ENCODE results near the gene NF2.
A peak's percentile ranks its signal among the peaks of the same experiment; 100 is the strongest.
"Not testable (repeated sequence)": the region's sequence is repeated elsewhere in the genome, so short reads cannot be mapped to it uniquely, and the experiment has no call there.

NF2 gene

DNA sequence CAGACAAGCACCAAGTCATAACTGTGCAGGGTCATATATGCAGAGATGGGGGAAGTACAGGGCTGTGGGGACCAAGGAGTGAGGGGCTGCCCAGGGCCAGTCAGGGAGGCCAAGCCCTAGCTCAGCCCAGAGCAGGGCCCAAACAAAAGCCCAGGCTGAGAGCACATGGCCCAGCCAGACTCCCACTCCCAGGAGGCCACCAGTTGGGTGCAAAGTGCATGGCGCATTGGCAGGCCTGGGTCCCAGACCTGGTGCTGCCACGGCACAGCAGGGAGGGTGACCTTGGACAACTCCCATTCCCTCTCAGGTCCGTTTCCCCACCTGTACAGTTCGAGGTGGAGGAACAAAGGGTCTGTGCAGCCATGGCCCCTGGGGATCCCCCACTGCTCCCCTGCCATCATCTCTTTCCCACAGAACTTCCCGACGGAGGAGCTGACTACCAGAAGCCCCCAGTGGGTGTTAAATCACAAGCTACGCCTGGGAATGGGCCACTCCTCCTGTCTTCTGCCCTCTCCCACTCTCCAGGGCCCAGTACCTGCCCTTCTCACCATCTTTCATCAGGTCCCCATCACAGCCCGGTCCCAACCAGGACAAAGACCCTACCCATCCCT lies 23.1 kb upstream of the NF2 start:
- no peak for TF ChIP-seq ZNF274 (IDR thresholded peaks at IDR 0.05; ENCODE audit: low read depth, low read length)
- H3K4me3 ChIP-seq (ENCODE audit: low read length), result peak overlapping the region; percentile 84

DNA sequence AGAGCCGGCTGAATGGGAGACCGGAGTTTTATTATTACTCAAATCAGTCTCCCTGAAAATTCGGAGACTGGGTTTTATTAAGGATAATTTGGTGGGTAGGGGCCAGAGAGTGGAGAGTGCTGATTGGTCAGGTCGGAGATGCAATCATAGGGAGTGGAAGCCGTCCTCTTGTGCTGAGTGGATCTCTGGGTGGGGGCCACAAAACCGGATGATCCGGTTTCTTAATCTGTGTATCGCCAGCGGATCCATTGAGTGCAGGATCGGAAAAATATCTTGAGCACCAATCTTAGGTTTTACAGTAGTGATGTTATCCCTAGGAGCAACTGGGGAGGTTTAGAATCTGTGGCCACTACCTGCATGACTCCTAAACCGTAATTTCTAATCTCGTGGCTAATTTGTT lies 21.6 kb upstream of the NF2 start:
- no peak for TF ChIP-seq ZNF274 (IDR thresholded peaks at IDR 0.05; ENCODE audit: low read depth, low read length)
- peak overlapping the region; percentile 84; the same call in 1 of the 2 replicates for H3K4me3 ChIP-seq (ENCODE audit: low read length)

DNA sequence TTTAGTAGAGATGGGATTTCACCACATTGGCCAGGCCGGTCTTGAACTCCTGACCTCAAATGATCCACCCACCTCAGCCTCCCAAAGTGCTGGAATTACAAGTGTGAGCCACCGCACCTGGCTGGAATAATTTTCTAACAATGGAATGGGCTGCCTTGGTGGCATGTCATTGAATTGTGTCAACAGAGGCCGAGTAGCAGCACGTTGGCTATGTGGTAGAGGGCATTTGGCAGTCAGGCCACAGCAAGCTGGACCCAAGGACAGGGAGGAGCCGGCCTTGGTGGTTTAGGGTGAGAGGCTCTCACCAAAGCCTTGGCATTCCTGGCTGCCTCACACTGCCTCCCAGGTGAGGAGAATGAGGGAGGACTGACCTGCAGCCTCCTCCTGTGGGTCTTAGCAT lies 18.5 kb upstream of the NF2 start:
- no peak overlapping the region for H3K4me3 ChIP-seq (ENCODE audit: low read length)
- no peak for TF ChIP-seq ZNF274 (IDR thresholded peaks at IDR 0.05; ENCODE audit: low read depth, low read length)

DNA sequence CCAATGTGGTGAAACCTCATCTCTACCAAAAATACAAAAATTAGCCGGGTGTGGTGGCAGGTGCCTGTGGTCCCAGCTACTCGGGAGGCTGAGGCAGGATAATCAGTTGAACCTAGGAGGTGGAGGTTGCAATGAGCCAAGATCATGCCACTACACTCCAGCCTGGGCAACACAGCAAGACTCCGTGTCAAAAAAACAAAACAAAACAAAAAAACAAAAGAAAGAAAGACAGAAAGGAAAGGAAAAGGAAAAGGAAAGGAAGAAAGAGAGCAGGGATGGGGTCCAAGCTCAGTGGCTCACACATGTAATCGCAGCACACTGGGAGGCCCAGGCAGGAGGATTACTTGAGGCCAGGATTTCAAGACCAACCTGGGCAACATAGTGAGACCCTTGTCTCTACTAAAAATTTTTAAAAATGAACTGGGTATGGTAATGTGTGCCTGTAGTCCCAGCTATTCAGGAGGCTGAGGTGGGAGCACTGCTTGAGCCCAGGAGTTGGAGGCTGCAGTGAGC lies 17.2 kb upstream of the NF2 start:
- not testable (repeated sequence) for H3K4me3 ChIP-seq (ENCODE audit: low read length)

DNA sequence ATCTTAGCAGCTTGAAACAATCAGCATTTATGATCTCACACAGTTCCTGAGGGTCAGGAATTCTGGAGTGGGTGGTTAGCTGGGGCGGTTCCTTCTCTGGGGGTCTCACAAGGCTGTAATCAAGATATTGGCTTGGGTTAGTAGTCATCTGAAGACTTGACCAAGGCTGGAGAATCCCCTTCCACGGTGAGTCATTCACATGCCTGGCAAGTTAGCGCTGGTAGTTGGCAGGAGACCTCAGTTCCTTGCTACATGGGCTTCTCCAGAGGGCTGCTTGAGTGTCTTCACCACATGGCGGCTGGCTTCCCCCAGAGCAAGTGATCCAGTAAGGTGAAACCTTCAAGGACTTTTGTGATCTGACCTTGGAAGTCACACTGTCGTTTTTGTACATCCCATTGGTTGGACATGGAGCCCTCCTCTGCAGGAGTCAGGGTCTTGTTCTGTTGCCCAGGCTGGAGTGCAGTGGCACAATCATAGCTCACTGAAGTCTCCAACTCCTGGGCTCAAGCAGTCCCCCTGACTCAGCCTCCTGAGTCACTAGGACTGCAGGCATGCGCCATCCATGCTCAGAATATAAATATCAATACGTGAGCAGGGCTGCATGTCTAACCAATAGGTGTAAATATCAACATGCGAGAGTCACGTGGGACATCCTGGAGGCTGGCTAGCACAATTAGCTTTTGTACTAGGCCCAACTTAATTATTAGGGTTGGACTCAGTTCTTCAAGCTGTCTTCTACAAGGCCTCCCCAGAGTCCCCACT lies 15.3 kb upstream of the NF2 start:
- no peak for TF ChIP-seq ZNF274 (IDR thresholded peaks at IDR 0.05; ENCODE audit: low read depth, low read length)

DNA sequence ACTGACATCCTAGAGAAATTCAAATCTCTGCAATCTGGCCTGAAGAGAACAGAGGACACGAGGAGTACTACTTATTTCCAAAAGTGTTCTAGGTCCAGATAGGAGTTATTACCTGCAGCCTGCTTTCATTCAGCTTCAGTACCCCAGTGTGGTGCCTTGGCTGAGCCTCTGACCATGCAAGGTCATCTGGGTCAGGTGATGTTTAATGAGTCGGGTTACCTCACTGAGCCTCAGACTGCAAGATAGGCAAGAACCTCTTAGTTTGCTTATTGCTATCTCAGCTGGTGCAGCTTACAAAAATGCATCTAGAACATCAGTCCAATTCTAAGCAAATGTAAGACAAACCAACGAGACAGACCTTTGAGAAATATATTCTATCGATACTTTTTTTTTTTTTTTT lies 9.5 kb upstream of the NF2 start:
- TF ChIP-seq ZNF274 (IDR thresholded peaks at IDR 0.05; ENCODE audit: low read depth, low read length), result no peak
- H3K4me3 ChIP-seq (ENCODE audit: low read length), result no peak overlapping the region

More for the DNA sequence above, 15.3 kb upstream of the NF2 start:
- H3K4me3 ChIP-seq (ENCODE audit: low read length), result no peak overlapping the region

DNA sequence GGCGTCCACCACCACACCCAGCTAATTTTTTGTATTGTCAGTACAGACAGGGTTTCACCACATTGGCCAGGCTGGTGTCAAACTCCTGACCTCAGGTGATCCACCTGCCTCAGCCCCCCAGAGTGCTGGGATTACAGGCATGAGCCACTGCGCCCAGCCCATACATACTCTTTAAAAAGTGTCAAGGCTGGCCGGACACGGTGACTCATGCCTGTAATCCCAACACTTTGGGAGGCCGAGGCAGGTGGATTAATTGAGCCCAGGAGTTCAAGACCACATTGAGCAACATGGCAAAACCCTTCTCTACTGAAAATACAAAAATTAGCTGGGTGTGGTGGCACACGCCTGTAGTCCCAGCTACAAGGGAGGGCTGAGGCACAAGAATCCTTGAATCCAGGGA lies 9.0 kb upstream of the NF2 start:
- H3K4me3 ChIP-seq (ENCODE audit: low read length), result not testable (repeated sequence)

DNA sequence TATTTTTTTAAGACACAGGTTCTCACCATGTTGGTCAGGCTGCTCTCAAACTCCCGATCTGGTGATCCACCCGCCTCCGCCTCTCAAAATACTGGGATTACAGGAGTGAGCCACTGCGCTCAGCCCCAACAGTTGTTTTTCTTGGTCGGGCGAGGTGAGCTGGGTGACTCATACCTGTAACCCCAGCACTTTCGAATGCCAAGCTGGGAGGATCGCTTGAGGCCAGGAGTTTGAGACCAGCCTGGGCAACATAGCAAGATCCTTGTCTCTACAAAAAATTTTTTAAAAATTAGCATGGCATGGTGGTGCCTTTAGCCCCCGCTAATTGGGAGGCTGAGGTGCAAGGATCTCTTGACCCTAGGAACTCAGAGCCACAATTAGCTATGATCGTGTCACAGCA lies 7.0 kb upstream of the NF2 start:
- H3K4me3 ChIP-seq (ENCODE audit: low read length), result no peak overlapping the region
- no peak for TF ChIP-seq ZNF274 (IDR thresholded peaks at IDR 0.05; ENCODE audit: low read depth, low read length)

DNA sequence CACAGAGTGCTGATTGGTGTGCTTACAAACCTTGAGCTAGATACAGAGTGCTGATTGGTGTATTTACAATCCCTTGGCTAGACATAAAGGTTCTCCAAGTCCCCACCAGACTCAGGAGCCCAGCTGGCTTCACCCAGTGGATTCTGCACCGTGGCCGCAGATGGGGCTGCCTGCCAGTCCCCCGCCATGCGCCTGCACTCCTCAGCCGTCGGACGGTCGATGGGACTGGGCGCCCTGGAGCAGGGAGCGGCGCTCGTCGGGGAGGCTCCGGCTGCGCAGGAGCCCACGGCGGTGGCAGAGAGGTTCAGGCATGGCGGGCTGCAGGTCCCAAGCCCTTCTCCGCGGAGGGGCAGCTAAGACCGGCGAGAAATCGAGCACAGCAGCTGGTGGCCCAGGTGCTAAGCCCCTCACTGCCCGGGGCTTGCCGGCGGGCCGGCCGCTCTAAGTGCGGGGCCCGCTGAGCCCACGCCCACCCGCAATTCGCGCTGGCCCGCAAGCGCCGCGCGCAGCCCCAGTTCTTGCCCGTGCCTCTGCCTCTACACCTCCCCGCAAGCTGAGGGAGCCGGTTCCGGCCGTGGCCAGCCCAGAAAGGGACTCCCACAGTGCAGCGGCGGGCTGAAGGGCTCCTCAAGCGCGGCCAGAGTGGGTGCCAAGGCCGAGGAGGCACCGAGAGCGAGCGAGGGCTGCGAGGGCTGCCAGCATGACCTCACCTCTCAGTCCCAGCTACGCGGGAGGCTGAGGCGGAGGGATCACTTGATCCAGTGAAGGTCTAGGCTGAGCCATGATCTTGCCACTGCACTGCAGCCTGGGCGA lies 5.4 kb upstream of the NF2 start:
- not testable (repeated sequence) for H3K4me3 ChIP-seq (ENCODE audit: low read length)

DNA sequence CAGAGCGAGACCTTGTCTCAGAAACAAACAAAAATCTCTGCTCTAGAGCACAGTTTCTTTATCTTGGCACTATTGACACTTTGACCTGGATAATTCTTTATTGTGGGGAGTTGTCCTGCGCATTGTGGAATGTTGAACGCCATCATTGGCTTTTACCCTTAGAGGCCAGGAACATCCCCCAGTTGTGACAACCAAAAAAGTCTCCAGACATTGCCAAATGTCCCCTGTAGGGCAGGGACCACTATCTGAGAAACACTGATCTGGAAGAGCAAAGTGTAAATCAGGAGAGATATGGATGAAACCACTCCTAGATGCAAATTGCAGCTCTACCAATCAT lies 4.8 kb upstream of the NF2 start:
- TF ChIP-seq ZNF274 (IDR thresholded peaks at IDR 0.05; ENCODE audit: low read depth, low read length), result no peak
- no peak overlapping the region for H3K4me3 ChIP-seq (ENCODE audit: low read length)

DNA sequence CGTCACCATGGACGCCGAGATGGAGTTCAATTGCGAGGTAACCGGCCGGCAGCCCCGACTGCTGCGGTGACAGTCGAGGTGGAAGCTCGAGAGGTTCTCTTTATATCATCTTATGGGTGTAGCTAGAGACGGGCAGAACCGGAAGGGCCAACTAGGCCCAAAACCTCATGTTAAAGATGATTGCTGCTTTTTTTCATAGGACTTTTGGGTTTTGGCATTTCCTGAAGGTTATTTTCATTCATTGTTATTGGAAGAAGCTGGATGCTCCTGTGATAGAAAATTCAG lies 585 bp downstream of the NF2 start:
- H3K4me3 ChIP-seq (ENCODE audit: low read length), result peak overlapping the region; percentile 79
- no peak for TF ChIP-seq ZNF274 (IDR thresholded peaks at IDR 0.05; ENCODE audit: low read depth, low read length)

DNA sequence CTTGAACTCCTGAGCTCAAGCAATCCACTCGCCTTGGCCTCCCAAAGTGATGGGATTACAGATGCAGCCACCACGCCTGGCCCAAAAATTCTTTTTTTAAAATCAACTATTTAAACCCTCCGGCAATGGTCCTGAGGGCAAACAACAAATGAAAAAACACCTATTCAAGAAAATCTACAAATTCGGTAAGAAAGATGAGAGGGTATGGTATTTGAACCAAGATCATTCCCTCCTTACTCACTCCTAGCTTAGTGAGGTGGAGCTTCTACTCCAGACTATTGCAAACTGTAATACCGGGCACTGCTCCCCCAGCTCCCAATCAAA lies 2.1 kb downstream of the NF2 start:
- H3K4me3 ChIP-seq (ENCODE audit: low read length), result no peak overlapping the region
- TF ChIP-seq ZNF274 (IDR thresholded peaks at IDR 0.05; ENCODE audit: low read depth, low read length), result no peak

DNA sequence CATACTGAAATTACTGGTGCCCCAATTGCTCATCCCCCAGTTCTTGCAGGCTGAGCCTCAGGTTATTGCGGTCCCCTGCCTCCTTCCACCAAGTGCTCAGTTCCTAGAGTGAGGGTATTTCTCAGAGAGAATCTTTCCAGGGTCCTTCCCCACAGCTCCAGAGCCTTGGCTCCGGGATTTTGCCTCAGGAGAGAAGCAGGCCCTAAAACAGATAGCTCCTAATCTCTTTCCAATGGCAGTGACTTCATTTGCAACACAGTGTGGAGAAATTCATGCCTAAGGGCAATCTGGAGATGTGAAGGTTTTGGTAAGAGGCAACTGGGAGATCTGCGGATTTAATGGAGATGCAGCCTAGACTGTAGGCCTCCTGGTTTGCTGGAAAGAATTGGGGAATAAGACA lies 2.9 kb downstream of the NF2 start:
- no peak for TF ChIP-seq ZNF274 (IDR thresholded peaks at IDR 0.05; ENCODE audit: low read depth, low read length)
- no peak overlapping the region for H3K4me3 ChIP-seq (ENCODE audit: low read length)

DNA sequence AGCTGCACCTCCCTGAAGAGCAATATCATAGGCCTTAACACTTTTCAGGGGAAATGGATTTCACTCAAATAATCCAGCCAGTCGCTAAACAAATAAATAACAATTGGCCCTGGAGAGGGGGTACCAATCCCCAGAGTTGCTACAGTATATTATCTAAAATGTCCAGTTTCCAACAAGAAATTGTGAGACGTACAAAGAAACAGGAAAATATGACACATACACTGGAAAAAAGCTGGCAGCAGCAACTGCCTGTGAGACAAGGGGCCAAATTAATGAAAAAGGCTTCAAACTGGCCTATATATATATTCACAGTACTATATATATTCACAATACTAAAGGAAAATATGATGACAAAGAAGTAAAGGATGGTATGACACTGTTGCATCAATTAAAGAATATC lies 4.0 kb downstream of the NF2 start:
- TF ChIP-seq ZNF274 (IDR thresholded peaks at IDR 0.05; ENCODE audit: low read depth, low read length), result no peak
- no peak overlapping the region for H3K4me3 ChIP-seq (ENCODE audit: low read length)

DNA sequence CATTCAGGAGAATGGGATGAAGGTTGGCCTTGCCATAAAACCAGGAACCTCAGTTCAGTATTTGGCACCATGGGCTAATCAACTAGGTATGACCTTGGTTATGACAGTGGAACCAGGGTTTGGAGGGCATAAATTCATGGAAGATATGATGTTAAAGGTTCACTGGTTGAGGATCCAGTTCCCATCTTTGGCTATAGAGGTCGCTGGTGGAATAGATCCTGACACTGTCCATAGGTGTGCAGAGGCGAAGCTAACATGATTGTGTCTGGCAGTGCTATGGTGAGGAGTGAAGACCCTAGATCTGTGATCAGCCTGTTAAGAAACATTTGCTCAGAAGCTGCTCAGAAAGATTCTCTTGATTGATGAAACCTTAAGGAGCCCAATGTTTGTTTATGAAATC lies 5.7 kb downstream of the NF2 start:
- no peak overlapping the region for H3K4me3 ChIP-seq (ENCODE audit: low read length)
- TF ChIP-seq ZNF274 (IDR thresholded peaks at IDR 0.05; ENCODE audit: low read depth, low read length), result no peak

Data from GM08714 (cell line).